Fibroblast of skin of abdomen (primary cell): ENCODE results near the gene UTS2R.
"Not testable (repeated sequence)": the region's sequence is repeated elsewhere in the genome, so short reads cannot be mapped to it uniquely, and the experiment has no call there.

Experiments used
- DNase-seq: peaks from one replicate; pipeline ENCODE4 v3.0.0-alpha.2; 2013

Gene UTS2R

DNA sequence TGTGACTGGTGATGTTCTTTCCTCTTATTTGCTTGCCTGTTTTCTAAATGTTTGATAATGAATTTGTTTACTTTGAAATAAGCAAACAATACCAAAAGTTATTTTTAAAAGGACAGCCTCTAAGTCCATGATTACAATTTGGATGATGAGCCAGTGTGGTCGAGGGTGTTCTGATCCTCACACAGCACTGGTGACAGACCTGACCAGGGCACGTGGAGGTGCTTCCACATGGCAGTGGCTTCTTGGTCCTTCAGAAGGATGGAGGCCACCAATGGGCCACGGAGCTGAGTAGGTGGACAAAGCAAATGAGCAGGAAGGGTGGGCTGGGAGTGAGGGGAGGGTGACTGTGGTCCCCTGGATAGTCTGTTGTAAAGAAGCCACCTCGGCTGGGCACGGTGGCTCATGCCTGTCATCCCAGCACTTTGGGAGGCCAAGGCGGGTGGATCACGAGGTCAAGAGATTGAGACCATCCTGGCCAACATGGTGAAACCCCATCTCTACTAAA lies 16.7 kb upstream of the UTS2R start:
- DNase-seq, result no peak

DNA sequence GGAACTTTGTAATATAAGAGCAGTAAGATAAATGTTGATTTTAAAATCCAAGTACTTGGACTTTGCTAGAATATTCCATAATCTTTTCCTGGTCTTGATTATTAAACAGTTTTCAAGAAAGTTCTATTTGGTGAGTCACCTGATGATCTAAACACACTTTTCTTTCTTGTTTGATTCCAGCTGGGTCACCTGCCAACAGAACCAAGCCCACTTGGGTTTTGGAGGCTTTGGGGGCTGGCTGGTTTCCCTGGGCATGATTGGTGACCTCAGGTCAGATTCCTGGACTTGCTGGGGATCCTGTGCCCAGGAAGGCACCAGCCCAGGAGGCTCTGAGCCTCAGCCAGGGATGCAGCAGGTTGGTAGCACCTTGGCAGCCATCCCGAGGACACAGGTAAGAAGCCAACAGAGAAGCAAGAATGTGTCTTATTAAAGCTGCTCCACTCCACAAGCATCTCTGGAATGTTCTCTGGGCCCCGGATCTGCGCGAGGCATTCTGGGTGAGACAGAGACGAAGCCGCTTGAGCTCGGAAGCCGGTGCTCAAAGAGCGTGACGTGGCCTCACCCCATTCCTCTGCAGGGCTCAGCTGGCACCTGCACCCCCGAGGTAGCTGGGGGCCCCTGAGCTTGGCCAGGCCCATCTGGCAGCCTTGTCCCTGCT lies 15.7 kb upstream of the UTS2R start:
- peak; percentile 39 for DNase-seq

DNA sequence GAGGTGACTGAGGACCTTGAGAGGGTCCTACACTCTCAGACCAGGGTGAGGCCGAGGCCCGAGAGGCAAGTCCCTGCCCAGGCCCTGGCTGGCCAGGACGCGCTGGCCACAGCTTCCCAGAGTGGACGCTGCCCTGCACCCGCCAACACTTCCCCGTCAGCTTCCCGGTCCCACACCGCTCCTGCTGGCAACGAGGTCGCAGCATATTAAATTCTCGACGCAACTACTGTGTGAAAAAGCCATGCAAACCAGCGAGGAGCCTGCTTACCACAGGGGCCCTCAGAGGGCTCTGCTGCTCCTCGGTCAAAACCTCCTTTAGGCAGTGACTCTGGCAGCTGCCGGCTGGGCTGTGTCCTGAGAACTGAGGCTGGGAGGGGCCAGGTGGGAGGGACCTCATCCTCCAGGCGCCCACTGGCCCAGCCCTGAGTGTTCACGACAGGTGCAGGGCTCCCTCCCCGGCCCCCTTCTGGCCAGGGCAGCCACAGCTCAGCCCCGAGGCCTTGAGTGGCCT lies 14.7 kb upstream of the UTS2R start:
- no peak for DNase-seq

DNA sequence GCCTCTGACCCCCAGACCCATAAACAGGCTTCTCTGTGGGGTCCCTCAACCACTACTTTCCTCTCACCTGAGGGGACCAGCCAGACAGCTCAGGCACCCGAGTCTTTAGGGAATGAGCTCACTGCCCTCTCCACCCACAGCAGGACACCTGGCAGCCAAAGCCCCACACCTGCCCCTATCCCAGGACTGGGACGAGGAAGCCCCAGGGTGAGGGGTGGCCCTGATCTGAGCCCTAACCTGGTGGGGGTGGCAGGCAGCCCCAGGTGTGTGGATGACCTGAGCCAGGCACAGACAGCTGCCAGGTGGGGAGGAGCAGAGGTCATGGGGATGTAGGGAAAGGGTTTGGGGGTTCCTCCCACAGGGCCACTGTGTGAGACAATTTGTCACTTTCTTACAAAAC lies 14.2 kb upstream of the UTS2R start:
- no peak for DNase-seq

DNA sequence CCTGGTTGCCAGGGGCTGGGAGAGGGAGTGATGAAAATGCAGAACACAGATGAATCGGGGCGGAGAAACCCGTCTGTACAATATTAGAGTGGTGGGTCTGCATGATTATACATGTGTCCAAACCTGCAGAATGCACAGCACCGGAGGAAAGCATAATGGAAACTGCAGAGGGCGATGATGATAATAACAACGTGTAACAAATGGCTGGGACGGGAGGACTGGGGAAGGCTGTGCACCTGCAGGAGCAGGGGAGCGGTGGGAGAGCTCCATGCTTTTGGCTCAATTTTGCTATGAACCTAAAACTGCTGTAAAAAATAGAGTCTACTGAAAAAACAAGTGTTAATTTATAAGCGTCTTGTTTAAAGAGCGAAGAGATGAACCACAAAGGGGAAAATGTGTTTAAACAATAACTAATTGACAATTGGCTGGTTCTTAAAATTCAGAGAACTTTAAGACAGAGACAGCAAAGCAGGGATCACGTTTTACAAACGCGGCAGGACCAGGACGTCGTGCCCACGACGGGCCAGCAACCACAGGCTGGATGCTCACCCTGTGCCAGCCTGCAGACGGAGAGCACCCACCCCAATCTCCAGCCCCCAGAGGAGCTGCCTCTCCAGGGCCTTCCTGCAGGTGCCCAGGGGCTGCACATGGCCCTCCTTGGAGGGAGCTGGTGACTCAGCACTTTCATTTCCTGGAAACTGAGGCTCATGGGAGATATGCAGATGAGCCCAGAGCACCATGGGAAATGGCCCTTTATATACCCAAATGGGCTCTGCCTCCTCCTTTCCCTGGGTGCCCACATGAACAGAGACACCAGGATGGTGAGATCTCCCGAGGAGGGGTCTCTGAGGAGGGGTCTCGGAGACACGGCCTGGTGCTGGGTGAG lies 12.9 kb upstream of the UTS2R start, which contains the start of gene TEX19:
Gene TEX19, plus strand, starts transcription at position 783 of the 886 bp plus-strand sequence. CDS start 2,904 bp downstream, outside the sequence.
- DNase-seq, result no peak

DNA sequence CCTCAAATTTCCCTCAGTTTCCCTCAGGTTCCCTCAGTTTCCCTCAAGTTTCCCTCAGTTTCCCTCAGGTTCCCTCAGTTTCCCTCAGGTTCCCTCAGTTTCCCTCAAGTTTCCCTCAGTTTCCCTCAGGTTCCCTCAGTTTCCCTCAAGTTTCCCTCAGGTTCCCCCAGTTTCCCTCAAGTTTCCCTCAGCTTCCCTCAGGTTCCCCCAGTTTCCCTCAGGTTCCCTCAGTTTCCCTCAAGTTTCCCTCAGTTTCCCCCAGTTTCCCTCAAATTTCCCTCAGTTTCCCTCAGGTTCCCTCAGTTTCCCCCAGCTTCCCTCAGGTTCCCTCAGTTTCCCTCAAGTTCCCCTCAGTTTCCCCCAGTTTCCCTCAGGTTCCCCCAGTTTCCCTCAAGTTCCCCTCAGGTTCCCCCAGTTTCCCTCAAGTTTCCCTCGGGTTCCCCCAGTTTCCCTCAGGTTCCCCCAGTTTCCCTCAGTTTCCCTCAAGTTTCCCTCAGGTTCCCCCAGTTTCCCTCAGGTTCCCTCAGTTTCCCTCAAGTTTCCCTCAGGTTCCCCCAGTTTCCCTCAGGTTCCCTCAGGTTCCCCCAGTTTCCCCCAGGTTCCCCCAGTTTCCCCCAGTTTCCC lies 12.0 kb upstream of the UTS2R start:
- DNase-seq, result not testable (repeated sequence)

DNA sequence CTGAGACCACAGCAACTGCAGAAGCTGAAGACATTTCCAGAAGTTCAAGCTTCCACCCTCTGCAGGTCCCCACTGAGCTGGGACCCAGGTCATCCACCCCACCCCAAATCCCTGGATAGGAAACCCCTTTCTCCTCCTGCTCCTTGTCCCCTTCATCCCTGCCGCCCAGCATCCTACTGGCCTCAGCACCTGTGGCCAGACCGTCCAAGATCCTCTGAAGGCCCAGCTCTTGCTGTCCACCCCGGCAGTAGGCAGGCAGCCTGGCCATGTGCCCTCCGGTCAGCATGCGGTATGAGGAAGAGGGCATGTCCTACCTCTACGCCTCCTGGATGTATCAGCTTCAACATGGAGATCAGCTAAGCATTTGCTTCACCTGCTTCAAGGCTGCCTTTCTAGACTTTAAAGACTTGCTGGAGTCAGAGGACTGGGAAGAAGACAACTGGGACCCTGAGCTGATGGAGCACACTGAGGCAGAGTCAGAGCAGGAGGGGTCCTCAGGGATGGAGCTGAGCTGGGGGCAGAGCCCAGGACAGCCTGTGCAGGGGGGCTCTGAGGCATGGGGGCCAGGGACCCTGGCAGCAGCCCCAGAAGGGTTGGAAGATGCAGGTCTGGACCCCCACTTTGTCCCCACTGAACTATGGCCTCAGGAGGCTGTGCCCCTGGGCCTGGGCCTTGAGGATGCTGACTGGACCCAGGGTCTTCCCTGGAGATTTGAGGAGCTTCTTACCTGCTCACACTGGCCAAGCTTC lies 9.5 kb upstream of the UTS2R start:
- no peak for DNase-seq

DNA sequence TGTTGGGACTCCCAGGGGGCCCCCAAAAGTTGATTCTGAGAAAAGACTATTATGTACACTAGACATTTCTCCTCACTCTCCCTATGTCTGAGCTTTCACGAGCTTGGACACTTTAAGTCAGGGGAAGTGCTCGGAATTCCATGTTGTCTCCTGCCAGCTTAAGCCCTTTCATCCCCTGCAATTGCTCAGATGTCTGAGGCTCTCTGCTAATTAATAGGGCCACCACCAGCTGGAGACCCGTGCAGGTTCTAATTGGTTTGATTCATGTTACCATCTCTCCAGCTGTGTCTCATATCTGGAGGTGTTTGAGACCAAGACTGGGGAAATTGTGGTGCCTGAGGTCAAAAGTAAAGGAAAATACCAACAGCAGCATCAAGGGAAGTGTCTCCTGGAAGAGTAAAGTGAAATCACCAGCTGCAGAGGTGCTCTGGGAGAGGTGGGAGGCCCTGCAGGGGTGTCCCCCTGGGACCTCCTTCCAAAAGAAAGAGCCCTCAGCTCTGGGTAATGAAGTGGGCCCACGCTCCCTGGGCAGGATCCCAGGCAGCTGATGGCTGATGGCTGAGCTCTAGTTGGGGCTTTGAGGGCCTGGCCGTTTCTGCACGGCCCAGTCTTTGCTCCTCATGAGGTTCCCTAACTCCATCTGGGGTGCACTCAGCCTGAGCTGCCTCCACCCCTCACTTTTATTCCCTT lies 5.8 kb upstream of the UTS2R start:
- DNase-seq, result no peak

DNA sequence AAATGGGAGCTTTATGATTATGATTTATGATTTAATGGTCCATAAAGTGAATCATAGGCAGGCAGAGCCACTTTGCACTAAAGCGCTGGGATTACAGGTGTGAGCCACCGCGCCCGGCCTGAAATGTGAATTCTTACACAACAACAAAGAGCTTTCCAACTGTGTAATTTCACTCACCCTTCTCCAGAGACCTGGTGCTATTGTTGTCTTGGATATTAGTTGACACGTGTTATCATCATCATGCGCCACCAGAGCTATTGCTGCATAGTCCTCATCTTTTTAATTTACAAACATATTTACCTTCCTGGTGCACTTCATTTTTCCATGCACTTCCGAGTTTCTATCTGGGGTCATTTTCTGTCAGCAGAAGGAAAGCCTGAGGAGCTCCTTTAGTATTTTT lies 4.8 kb upstream of the UTS2R start:
- DNase-seq, result no peak

DNA sequence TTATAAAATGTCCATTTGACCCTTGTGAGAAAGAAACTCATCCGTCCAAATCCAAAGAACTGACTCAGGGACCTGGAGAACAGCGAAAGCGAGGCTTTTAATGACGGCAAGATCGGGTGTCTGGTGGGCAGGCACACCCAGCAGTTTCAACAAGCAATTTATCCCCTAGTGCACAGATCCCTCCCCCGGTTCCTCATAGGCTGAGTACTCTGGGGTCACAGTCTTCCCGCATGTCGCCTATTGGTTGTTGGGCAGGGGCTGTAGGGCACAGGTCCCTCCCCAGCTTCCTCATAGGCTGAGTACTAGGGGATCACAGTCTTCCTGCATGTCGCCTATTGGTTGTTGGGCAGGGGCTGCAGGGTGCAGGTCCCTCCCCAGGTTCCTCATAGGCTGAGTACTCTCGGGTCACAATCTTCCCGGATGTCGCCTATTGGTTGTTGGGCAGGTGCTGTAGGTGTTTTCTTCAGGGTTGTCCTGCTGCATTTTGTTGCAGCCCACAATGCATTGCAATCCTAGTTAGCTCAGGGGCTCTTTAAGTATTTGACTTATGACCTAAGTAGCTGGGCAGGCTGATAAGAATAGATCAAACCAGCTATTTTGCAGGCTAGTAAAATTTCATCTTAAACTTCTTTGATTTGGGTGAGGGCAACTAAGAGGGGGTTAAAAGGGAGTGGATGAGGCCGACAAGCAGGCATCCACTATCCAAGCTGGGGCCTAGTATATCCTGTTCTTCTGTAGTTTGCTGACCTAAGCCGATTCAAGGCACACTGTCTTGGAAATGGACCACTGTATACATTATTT lies 3.6 kb upstream of the UTS2R start:
- no peak for DNase-seq

DNA sequence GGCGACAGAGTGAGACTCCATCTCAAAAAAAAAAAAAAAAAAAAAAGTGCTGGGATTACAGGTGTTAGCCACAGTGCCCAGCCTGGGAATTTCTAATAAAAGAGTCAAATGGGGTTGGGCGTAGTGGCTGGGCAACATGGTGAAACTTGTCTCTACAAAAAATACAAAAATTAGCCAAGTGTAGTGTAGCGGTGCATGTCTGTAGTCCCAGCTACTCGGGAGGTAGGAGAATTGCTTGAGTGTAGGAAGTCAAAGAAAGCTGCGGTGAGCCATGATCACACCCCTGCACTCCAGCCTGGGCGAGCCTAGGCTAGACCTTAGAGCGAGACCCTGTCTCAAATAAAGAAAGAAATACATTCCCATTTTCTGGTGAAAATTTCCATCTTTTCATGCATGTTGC lies 2.4 kb upstream of the UTS2R start:
- no peak for DNase-seq

DNA sequence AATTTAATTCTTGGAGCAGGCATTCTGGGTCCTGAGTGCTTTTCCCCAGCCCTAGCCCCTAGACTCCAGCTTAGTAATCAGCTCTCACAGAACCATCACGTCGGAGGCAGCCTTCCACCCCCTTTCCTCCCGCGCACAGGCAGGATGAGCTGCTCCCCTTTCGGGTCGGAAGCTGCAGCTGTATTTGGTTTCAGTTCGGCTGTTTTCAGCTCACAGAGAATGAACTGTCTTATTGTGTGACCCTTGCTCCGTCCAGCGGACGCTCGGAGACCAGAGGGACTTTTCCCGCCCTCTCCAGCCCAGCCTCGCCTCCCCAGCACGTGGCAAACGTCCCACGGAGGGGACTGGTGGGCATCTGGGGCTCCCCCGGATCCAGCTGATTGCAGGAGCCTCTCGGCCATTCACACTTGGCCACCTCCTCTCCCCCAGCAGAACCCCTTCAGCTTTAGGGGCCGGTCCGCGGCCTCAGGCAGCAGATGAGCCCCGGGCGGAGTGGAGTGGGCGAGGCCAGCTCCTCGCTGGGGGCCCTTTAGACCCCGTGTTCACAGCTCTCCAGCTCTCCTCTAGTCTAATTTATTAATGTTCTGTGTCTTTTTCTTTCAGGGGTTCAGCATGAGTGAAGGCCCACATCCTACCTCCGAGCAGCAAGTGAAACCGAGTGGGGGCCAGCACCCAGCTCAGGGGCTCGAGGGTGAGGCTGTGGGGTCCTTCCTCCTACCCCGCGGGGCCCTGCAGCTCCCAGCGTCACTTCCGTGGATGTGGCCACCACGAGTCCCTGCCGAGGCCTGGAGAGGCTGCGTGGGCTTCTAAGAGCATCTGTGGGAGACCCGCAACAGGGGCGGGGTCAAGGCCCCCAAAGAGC lies 863 bp upstream of the UTS2R start:
- no peak for DNase-seq

DNA sequence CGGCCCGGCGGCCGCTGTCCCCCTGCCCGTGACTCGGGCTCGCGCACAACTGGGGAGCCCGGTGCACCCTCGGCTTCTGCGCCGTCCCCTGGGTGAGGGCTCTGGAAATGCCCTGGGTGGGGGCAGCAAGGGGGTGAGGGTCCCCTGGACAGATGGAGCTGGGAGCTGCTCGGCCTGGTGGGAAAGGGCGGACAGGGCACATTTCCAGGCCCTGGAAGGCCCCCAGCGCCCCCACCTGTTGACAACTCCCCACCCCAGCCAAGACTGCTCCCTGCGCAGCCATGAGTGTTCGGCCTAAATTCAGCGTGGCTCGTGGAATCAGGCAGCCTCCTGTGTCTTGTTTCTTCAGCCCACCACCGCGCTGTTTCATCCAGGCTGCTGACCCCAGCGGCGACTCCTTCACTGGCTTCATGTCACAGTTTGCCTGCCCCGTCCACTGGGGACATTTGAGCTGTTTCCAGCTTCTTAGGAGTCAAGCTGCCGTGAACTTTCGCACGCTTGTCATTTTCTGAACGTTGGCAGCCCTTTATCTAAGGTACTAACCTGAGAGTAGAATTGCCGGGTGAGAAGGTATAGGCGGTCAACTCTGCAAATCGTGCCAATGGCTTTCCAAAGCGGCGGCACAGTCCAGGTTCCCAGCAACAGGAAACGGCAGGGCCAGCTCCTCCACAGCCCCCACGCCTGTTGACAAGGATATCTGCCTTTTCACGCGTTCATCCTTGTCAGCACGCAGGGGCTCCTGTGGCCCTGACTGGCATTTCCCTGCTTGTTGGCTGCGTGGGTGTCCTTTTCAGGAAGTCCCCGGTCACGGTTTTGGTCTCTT lies 895 bp downstream of the UTS2R start:
- DNase-seq, result no peak

DNA sequence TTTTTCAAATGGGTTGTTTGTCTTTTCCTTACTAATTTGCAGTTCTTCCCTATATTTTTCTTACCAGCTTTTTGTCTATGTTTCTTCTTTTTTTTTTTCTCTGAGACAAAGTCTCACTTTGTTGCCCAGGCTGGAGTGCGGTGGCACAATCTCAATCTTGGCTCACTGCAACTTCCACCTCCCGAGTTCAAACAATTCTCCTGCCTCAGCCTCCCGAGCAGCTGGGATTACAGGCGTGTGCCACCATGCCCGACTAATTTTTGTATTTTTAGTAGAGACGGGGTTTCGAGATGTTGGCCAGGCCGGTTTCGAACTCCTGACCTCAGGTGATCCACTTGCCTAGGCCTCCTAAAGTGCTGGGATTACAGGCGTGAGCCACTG lies 1.5 kb downstream of the UTS2R start:
- DNase-seq, result not testable (repeated sequence)

DNA sequence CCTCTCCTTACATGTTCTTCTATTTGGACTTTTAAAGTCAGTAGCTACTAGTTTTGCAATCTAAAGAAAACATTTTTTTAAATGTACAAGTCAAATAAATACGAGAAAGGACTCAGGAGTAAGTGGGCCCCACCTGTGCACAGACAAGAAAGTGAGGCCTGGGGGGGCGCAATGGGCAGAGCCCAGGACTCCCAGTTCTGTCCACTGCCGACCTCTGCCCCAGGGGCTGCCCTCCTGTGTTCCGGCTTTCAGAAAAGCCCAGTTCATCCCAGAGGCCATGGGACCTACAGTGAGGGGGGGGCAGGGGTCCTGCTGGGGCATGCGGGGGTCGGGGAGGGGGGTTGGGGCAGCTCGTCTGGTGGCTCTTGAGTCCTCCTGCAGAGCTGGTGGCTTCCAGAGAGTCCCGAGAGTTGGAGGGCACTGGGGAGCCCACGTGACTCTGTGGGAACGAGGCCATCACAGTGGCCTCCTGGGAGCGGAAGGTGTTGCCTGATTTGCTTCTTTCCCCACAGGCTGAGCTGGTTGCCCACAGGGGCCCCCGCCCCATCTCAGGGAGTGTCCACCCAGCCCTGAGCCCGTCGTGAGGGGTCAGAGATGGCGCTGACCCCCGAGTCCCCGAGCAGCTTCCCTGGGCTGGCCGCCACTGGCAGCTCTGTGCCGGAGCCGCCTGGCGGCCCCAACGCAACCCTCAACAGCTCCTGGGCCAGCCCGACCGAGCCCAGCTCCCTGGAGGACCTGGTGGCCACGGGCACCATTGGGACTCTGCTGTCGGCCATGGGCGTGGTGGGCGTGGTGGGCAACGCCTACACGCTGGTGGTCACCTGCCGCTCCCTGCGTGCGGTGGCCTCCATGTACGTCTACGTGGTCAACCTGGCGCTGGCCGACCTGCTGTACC lies 2.4 kb downstream of the UTS2R start:
- DNase-seq, result no peak

DNA sequence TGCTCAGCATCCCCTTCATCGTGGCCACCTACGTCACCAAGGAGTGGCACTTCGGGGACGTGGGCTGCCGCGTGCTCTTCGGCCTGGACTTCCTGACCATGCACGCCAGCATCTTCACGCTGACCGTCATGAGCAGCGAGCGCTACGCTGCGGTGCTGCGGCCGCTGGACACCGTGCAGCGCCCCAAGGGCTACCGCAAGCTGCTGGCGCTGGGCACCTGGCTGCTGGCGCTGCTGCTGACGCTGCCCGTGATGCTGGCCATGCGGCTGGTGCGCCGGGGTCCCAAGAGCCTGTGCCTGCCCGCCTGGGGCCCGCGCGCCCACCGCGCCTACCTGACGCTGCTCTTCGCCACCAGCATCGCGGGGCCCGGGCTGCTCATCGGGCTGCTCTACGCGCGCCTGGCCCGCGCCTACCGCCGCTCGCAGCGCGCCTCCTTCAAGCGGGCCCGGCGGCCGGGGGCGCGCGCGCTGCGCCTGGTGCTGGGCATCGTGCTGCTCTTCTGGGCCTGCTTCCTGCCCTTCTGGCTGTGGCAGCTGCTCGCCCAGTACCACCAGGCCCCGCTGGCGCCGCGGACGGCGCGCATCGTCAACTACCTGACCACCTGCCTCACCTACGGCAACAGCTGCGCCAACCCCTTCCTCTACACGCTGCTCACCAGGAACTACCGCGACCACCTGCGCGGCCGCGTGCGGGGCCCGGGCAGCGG lies 3.2 kb downstream of the UTS2R start:
- no peak for DNase-seq

DNA sequence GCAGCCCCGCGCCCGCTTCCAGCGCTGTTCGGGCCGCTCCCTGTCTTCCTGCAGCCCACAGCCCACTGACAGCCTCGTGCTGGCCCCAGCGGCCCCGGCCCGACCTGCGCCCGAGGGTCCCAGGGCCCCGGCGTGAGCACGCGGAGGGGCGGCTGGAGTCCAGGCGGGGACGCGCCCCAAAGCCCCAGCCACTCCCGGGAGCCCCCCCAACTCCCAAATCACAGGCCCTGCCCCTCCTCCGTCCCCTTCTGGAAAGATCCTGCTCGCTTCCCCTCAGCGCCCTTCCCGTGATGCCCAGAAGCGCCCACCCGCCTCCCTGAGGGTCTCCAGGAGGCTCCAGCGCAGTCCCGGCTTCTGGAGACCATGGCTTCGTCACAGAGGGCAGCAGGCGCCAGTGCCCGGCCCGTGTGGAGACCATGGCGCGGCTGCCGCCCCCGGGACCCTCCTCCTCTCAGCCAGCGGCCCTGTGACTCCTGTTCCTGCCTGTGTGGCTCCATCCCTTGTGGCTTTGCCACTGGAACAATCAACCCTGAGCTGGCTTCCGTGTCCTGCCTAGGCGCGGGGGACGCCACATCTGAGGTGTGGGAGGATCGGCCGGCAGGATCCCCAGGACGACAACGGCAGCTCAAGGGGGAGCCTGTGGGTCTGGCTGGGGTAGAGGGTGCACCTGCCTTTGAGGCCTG lies 3.9 kb downstream of the UTS2R start:
- DNase-seq, result no peak
